H54 (cell line): ENCODE data around the gene NEMP1.

Source experiments
- DNase-seq: peaks from one replicate; pipeline ENCODE4 v3.0.0; 2011; ENCODE audit warnings: low spot score, mixed read lengths; ENCODE audit not compliant: insufficient read length
- FAIRE-seq: peaks from 3 replicates; lab custom pipeline; 2011; peaks lifted over from hg19 to GRCh38; lab: Jason Lieb, UNC
- POLR2A ChIP-seq: IDR thresholded peaks from 2 replicates; pipeline ENCODE4 v1.6.1; 2011; ENCODE audit warnings: low read depth, mild to moderate bottlenecking, low read length

Gene NEMP1

DNA sequence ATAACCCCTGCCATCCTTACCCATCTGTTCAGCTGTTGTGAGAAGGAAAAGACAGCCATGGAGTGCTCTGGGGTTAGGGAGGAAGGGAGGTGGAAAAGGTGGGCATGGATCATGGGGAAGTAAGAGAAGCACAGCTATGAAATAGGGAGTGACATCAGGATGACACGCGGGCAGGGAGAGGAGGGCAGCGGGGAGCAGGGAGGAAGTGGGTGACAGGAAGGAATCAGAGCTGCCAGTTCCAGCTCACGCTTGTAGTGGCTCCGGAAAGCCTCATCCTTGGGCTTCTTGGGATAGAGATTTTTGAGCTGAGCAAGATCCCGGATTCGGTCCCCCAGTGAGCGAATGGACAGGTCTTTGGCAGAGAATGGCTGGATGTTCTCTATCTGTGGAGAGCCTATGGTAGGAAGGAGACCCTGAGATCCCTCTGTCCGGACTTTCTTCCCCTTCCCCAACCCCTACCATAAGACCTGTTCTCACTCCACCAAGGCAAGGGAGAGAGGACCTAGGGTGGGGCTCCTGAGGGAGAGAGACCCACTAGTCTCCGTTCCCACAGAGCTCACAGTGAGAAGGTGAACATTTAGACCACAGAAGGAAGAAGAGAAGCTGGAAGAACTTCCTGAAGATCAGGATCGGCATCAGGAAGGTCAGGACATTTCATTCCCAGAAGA, 20.6 kb upstream of the NEMP1 start:
- no peak for DNase-seq

DNA sequence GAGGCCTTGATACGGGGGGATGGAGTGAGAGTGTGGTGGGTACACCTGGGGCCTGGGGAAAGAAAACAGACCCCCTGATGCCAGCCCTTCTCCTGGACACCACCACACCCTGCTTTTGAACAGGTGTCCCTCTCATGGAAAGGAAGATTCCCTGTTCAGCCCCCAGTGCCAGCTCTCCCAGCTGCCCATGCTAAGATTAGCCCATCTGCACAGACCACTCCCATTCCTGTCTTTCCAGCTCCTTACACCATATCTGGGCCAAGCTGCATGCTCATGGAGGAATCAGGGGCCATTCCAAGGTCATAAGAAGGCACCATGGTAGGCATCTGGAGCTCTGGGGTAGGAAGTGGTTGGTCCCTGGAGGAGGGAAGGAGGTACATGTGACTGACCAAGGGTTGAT, 20.0 kb upstream of the NEMP1 start:
- no peak for FAIRE-seq
- no peak for TF ChIP-seq POLR2A
- DNase-seq, result no peak

More for the DNA sequence above, 20.6 kb upstream of the NEMP1 start:
- FAIRE-seq, result no peak
- TF ChIP-seq POLR2A, result no peak

DNA sequence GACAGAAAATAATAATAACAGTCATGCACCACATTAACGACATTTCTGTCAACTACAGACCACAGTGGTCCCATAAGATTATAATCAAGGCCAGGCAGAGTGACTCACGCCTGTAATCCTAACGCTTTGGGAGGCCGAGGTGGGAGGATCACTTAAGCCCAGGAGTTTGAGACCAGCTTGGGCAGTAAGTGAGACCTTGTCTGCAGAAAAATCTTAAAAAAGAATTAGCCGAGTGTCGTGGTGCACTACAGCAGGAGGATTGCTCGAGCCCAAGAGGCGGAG, 18.9 kb upstream of the NEMP1 start:
- DNase-seq (no peak), FAIRE-seq (no peak)
- no peak for TF ChIP-seq POLR2A

DNA sequence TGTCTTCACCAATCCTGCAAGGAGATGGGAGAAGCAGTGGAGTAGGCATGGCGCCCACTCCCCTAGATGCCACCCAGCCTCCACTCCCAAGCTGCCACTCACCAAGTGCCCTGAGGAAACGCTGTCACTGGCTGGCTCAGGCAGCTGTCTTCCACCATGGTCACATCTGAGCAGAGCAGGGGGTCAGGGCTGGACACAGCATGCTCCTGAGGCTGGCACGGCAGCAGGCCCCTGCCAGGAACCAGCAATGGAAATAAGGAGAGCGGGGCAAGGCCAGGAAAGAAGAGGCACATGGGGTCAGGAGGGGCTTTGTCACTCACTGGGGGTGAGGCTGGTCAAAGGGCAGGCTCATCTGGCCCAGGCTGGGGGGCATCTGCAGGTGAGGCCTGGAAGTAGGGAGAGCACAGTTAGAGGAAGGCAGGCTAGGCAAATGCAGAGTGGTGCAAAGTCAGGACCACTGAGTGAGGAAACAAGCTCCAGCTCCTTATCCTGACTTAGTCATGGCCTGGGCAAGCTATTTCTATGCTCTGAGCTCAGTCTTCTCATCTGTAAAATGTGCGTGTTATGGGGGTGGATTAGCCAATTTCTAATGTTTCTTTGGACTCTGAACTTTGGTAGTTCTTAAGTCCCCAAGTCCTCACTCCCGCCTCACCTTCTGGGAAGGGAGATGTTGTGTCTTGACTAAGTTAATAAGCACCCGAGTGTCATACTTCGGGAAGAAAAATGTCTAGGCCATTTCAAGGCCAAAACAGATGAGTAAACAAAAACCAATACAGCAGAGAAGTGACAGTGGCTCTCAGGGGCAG, 18.4 kb upstream of the NEMP1 start:
- FAIRE-seq, result no peak
- TF ChIP-seq POLR2A, result no peak
- DNase-seq, result no peak

DNA sequence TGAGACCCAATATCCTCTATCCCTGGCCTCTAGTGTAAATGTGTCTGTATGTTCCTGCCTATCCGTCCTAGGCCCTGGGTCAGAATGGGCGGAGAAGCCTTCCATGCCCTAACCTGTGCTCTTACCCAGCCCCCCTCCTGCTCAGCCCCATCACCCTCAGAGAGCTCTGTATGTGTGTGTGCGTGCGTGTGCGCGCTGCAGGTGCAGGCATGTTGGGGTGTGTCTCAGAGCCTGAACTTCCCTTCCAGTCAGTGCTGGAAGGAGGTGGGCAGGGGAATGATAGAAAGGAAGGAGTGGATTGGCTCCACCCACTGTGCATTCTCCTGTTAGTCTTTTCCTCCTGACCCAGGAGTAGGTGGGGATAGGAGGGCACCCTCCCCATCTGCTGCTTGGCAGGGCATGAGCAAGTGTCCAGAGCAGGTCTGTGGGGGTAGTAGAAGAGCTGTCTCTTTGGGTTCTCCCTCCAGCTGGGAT, 17.5 kb upstream of the NEMP1 start:
- DNase-seq (no peak), FAIRE-seq (no peak)
- TF ChIP-seq POLR2A, result no peak

DNA sequence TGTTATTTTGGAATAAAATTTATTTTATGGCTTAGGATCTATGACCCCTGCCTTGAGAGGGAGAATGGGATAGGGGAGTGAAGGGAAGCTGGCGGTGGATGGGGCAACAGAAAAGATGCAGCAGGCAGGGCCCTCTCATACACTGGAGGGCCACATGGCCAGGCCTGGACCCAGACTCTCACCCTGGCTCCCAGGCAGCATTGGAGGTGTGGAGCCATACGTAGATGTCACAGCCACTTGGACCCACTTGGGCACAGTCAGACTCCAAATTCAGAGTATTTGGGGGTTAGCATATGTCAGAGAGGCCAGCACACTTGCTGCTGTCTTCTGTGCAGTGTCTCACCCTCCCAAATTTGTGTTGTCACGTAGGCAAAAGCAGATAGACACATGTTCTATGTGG, 16.8 kb upstream of the NEMP1 start:
- FAIRE-seq, result no peak
- DNase-seq, result no peak
- no peak for TF ChIP-seq POLR2A

DNA sequence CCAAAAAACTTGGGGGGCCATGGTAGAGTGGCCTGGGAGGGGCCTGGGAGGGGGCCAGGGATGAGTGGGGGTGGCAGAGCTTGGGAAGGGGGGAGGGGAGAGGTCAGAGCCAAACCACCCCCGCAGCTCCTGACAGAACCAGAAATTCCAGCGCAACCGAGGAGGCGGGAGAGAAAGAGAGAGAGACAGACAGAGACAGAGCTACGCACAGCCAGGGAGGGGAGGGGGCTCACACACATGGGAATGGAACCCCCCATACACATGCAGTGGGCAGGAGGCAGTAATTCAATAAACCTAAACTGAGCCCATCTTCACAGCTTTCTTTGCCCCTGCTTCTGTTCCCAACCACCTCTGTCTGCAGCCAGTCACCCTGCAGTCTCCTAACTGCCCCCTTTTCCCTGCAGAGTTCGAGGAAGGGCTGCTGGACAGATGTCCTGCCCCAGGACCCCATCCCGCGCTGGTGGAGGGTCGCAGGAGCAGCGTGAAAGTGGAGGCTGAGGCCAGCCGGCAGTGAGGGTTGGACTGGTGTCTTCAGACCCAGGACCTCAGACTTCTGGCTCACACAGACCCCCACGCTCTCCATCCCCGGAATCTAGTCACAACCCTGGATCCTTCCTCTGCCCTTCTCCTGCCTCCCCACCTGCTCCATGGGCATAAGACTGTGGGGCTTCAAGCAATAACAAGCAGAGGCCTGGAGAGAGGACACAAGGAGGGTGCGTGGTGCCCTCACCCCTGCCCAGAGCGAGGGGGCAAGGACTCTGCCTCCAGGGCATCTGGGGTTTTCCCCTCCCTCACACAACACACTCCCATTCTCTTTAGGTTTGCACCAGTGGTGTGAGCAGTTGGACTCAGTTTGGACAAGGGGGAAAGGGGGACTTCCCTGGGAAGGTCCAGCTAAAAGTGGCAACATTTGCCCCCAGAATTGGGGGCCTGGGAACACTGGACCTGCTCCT, 15.9 kb upstream of the NEMP1 start:
- no peak for TF ChIP-seq POLR2A
- DNase-seq (no peak), FAIRE-seq (no peak)

DNA sequence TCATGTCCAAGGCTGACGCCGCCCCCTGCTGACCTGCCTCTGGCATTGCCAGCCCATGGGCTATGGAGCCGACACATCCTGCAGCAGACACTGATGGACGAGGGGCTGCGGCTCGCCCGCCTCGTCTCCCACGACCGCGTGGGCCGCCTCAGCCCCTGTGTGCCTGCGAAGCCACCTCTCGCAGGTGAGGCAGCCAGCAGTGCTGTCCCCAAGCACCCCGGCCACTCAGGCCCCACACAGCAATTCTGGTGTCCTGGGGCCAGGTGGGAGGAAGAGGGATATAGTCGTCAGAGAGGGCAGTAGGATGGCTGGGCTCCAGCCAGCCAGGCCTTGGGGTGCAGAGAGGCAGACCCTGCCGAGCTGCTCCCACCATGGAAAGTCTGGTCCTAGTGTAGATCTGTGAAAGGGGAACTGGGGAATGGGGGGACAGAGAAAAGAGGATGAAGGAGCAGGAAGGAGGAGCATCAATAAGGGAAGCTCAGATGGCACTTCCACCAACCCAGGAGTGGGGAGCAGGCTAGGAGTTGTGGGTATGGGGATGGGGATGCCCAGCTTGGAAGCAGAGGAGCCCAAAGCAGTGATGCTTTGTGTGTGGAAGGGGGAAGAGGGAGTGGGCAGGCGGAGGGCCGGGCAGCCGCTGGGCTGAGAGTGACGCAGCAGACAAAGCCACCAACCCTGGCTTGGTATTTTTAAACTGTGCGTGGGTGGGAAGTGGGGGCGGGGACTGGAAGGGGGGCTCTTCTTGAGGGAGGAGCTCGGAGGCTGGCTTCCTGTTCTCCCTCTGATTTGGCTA, 15.0 kb upstream of the NEMP1 start:
- FAIRE-seq, result no peak
- DNase-seq, result no peak
- no peak for TF ChIP-seq POLR2A

DNA sequence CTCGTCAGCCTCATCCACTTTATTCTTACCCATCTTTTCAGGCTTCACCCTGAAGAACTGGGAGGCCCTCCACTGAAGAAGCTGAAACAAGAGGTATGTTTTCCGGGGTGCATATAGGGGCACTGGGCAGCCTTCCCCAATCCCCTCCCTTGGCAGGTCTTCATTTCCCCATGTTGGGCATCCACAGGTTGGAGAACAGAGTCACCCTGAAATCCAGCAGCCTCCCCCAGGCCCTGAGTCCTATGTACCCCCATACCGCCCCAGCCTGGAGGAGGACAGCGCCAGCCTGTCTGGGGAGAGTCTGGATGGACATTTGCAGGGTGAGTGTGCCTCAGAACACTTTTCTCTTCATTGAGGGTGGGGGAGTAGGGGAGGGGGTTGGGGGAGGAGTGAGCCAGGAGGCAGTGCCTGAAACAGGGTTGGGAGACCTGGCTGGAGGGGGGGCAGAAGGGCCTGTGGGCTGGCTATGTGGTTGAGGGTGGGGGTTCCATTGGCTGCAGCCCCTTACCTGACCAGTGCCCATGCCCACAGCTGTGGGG, 14.4 kb upstream of the NEMP1 start:
- FAIRE-seq (no peak), DNase-seq (no peak)
- TF ChIP-seq POLR2A, result no peak

DNA sequence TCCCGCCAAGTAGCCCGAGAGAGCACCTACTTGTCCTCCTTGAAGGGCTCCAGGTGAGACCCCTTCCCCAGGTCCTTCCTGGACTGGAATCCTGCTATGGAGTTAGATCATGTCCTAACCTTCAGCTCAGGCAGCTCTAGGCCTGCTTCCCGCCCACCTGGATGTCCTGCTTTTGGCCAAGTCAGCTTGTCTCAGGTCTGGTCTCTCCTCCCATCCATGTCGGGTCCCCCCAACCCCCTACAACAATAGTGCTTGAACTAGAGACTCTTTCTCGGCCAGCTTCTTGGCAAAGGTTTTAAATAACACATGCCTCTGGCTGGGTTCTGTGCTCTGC, 13.9 kb upstream of the NEMP1 start:
- TF ChIP-seq POLR2A, result no peak
- DNase-seq, result no peak
- no peak for FAIRE-seq

DNA sequence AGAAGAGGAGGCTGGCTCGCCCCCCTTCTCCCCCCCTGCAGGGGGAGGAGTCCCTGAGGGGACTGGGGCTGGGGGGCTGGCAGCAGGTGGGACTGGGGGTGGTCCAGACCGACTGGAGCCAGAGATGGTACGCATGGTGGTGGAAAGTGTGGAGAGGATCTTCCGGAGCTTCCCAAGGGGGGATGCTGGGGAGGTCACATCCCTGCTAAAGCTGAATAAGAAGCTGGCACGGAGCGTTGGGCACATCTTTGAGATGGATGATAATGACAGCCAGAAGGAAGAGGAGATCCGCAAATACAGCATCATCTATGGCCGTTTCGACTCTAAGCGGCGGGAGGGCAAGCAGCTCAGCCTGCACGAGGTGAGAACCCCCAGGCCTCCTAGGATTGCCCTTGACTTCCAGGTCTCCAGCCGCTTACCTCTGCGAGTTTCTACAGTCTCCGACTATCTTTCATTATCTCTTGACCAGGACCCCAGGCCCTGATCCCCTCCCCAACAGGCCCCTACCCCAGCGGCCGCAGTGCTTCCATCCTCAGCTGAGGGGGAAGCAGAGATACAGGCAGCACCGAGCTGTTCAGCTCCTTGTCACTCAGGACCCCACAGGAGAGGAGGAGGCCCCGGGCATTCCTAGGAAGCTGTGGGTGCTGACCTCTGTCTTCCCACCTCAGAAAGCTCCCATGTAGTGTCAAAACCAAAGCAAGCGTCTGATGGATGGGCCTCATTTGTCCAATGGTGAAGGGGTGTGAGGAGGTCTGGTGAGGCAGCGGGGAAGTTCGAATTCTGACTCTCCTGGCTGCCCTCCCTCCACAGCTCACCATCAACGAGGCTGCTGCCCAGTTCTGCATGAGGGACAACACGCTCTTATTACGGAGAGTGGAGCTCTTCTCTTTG, 13.3 kb upstream of the NEMP1 start:
- no peak for TF ChIP-seq POLR2A
- no peak for DNase-seq
- FAIRE-seq, result no peak

DNA sequence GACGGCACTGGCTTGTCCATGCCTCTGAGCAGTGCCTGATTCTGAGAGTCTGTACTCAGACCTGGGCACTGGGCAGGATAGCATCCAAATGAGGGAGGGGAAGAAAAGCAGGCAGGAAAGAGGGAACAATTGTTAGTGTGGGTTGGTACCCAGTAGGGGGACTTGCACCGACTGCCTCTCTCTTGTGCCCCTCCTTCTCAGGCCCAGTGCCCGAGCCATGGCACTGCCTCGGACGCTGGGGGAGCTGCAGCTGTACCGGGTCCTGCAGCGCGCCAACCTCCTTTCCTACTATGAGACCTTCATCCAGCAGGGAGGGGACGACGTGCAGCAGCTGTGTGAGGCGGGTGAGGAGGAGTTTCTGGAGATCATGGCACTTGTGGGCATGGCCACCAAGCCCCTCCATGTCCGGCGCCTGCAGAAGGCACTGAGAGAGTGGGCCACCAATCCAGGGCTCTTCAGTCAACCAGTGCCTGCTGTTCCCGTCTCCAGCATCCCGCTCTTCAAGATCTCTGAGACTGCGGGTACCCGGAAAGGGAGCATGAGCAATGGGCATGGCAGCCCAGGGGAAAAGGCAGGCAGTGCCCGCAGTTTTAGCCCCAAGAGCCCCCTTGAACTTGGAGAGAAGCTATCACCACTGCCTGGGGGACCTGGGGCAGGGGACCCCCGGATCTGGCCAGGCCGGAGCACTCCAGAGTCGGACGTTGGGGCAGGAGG, 12.5 kb upstream of the NEMP1 start:
- FAIRE-seq, result no peak
- no peak for TF ChIP-seq POLR2A
- DNase-seq, result no peak
